HCT116 (cell line): ENCODE data around the gene IFITM5. TPM values are rescaled to one million over a fixed set of nuclear protein-coding genes. Genes with fewer than 3 reads are reported as not detected.

Experiments used
- ATAC-seq: fragments of 200-7000 bp; cut with Tn5 transposase; 2 replicates; pipeline ENCODE4 v1.9.1; 2020; ENCODE audit warnings: mild to moderate bottlenecking, moderate library complexity
- BruUV-seq: library from RNA; stranded (reverse); fragments of 400-500 nt; replicated peaks from 2 replicates; lab custom pipeline; 2021; lab: Mats Ljungman, UMichigan
- CTCF ChIA-PET: fragments of 300-600 bp; sonication (Branson Sonifier 250); formaldehyde crosslinking; loops from one replicate; lab custom pipeline; 2021; ENCODE audit warnings: antibody characterized with exemption; lab: Charles Lee
- POLR2A ChIA-PET: fragments of 300-600, 350-600 bp; sonication (Branson Sonifier 250); formaldehyde crosslinking; loops from one replicate; lab custom pipeline; 2021; ENCODE audit warnings: antibody characterized with exemption; lab: Charles Lee
- RAD21 ChIA-PET, 2 experiments: fragments of 300-600 bp; sonication (Branson Sonifier 250); formaldehyde crosslinking; loops; one replicate each; lab custom pipeline; 2023; ENCODE audit warnings: low total read pairs in 2 of 2; ENCODE audit not compliant: uncharacterized antibody in 2 of 2, unreplicated experiment in 2 of 2, low non-redundant PET in 1 of 2; lab: Charles Lee
- DNase-seq: peaks from one replicate; pipeline ENCODE4 v3.0.0-alpha.2; 2010; ENCODE audit warnings: low read depth, low spot score
- H2AFZ ChIP-seq: fragments of 200-600 bp; shearing (Covaris generic), sonication (generic); 2 replicates; pipeline ENCODE4 v1.6.1; 2017; ENCODE audit warnings: low read depth, mixed run types, mixed read lengths, antibody characterized with exemption, low read length; ENCODE audit not compliant: poor library complexity, severe bottlenecking
- H3K27ac ChIP-seq: 2 replicates; pipeline ENCODE4 v1.5.1; 2012; ENCODE audit warnings: low read depth, low read length
- H3K27me3 ChIP-seq: fragments of 200-600 bp; sonication (generic); 2 replicates; pipeline ENCODE4 v1.6.1; 2016; ENCODE audit warnings: mixed run types, low read length, mixed read lengths; ENCODE audit not compliant: insufficient read depth
- H3K36me3 ChIP-seq, 2 experiments: fragments of 200-500 bp in 1 of 2; fragments of 200-600 bp in 1 of 2; sonication (Bioruptor generic) in 1 of 2; sonication (generic) in 1 of 2; 2 replicates each; pipeline versions ENCODE4 v1.5.1 to v1.6.1; 2014 to 2016; ENCODE audit warnings: low read length in 2 of 2, inconsistent platforms in 1 of 2, mixed read lengths in 1 of 2, mixed run types in 1 of 2; ENCODE audit not compliant: insufficient read depth in 2 of 2, control insufficient read depth in 1 of 2
- H3K4me1 ChIP-seq, 2 experiments: fragments of 200-600 bp in 1 of 2; sonication (generic) in 1 of 2; 2 replicates each; pipeline versions ENCODE4 v1.5.1 to v1.6.1; 2012 to 2017; ENCODE audit warnings: low read length in 2 of 2, inconsistent platforms in 1 of 2, mild to moderate bottlenecking in 1 of 2, mixed read lengths in 1 of 2, mixed run types in 1 of 2, moderate library complexity in 1 of 2; ENCODE audit not compliant: insufficient read depth in 2 of 2, control insufficient read depth in 1 of 2
- H3K4me2 ChIP-seq: fragments of 200-600 bp; sonication (generic); 2 replicates; pipeline ENCODE4 v1.6.1; 2017; ENCODE audit warnings: mixed run types, low read length, mixed read lengths
- H3K4me3 ChIP-seq, 2 experiments: fragments of 200-600 bp in 1 of 2; sonication (generic) in 1 of 2; replicated peaks in 1 of 2; 2 replicates each; pipeline ENCODE4 v1.5.1; 2011 to 2016; ENCODE audit warnings: low read length in 2 of 2, control low read depth in 1 of 2, low read depth in 1 of 2, mild to moderate bottlenecking in 1 of 2, mixed read lengths in 1 of 2, mixed run types in 1 of 2
- H3K79me2 ChIP-seq: fragments of 200-600 bp; sonication (generic); 2 replicates; pipeline ENCODE4 v1.6.1; 2017; ENCODE audit warnings: mild to moderate bottlenecking, mixed run types, low read length, moderate library complexity, mixed read lengths; ENCODE audit not compliant: insufficient read depth
- H3K9ac ChIP-seq: fragments of 200-600 bp; sonication (generic); 2 replicates; pipeline ENCODE4 v1.6.1; 2016; ENCODE audit warnings: low read length, mixed read lengths
- H3K9me2 ChIP-seq: fragments of 200-600 bp; sonication (generic), shearing (Covaris generic); 2 replicates; pipeline ENCODE4 v1.6.1; 2017; ENCODE audit warnings: mixed run types, mild to moderate bottlenecking, moderate library complexity; ENCODE audit not compliant: insufficient read depth
- H3K9me3 ChIP-seq, 2 experiments: fragments of 200-500 bp in 1 of 2; fragments of 200-600 bp in 1 of 2; sonication (Bioruptor generic) in 1 of 2; sonication (generic) in 1 of 2; 2 replicates each; pipeline ENCODE4 v1.6.1; 2014 to 2017; ENCODE audit warnings: low read length in 2 of 2, mixed read lengths in 2 of 2, inconsistent platforms in 1 of 2, low read depth in 1 of 2, mild to moderate bottlenecking in 1 of 2, mixed run types in 1 of 2, moderate library complexity in 1 of 2; ENCODE audit not compliant: control insufficient read depth in 1 of 2, insufficient read depth in 1 of 2
- H4K20me1 ChIP-seq: fragments of 200-600 bp; sonication (generic), shearing (Covaris generic); 2 replicates; pipeline ENCODE4 v1.6.1; 2017; ENCODE audit warnings: mixed run types, mild to moderate bottlenecking, moderate library complexity; ENCODE audit not compliant: insufficient read depth
- CEBPB ChIP-seq: IDR thresholded peaks from 2 replicates; pipeline ENCODE4 v1.6.1; 2012; ENCODE audit warnings: low read depth
- EGR1 ChIP-seq: IDR thresholded peaks from 2 replicates; pipeline ENCODE4 v1.6.1; 2012; ENCODE audit warnings: low read depth
- ELF1 ChIP-seq: IDR thresholded peaks from 2 replicates; pipeline ENCODE4 v1.6.1; 2012; ENCODE audit warnings: low read depth, borderline replicate concordance
- EZH2 ChIP-seq: fragments of 200-600 bp; sonication (generic); IDR thresholded peaks from 2 replicates; pipeline ENCODE4 v1.6.1; 2017; ENCODE audit warnings: antibody characterized with exemption, mixed run types
- EZH2phosphoT487 ChIP-seq: fragments of 200-600 bp; IDR thresholded peaks from 2 replicates; pipeline ENCODE4 v1.6.1; 2018; ENCODE audit warnings: antibody characterized with exemption, borderline replicate concordance
- FOSL1 ChIP-seq: IDR thresholded peaks from 2 replicates; pipeline ENCODE4 v1.6.1; 2012; ENCODE audit warnings: low read depth
- POLR2A ChIP-seq: IDR thresholded peaks from 2 replicates; pipeline ENCODE4 v1.7.0; 2011; ENCODE audit warnings: borderline replicate concordance; ENCODE audit not compliant: insufficient read depth, insufficient read length; ENCODE audit errors: extremely low read depth
- POLR2AphosphoS5 ChIP-seq: IDR thresholded peaks from 2 replicates; pipeline ENCODE4 v1.6.1; 2011; ENCODE audit warnings: mild to moderate bottlenecking, low read depth, low read length, moderate library complexity
- SIN3A ChIP-seq: IDR thresholded peaks from 2 replicates; pipeline ENCODE4 v1.6.1; 2012; ENCODE audit warnings: low read depth
- TCF7L2 ChIP-seq: IDR thresholded peaks from 2 replicates; pipeline ENCODE4 v1.7.0; 2011; ENCODE audit warnings: borderline replicate concordance, inconsistent platforms; ENCODE audit not compliant: insufficient read depth, insufficient read length; ENCODE audit errors: extremely low read depth
- YY1 ChIP-seq: IDR thresholded peaks from 2 replicates; pipeline ENCODE4 v1.6.1; 2011; ENCODE audit warnings: low read length, low read depth, moderate library complexity, mild to moderate bottlenecking; ENCODE audit not compliant: insufficient replicate concordance; ENCODE audit errors: extremely low read depth
- ZBTB33 ChIP-seq: IDR thresholded peaks from 2 replicates; pipeline ENCODE4 v1.6.1; 2011; ENCODE audit warnings: mild to moderate bottlenecking, low read length, moderate library complexity; ENCODE audit not compliant: insufficient replicate concordance; ENCODE audit errors: extremely low read depth
- ZNF274 ChIP-seq: fragments of 200-500 bp; sonication (Bioruptor generic); IDR thresholded peaks from 2 replicates; pipeline ENCODE4 v1.6.1; 2014; ENCODE audit warnings: mild to moderate bottlenecking, low read depth, low read length, inconsistent platforms
- intact Hi-C: fragments of 100-400 bp; cut with micrococcal nuclease; formaldehyde crosslinking; loops from 2 replicates; pipeline ENCODE4 v1.10.0; 2022
- total RNA-seq: library from RNA; stranded (reverse); gene quantifications from one replicate; pipeline ENCODE4 v1.2.1, GENCODE V29; 2021; ENCODE audit not compliant: unreplicated experiment

The IFITM5 gene
- total RNA-seq, 1 experiment from 2014 or later, result not detected

- no peak overlapping the region for H2AFZ ChIP-seq
- POLR2A ChIA-PET, result interaction anchor here (1.4 kb wide), 1 partner anchor 15 kb away, joined by 4 read pairs; no protein-coding TSS in a partner anchor
- no peaks in the 10 kb centered on the region for H3K9me3 ChIP-seq
- CTCF ChIA-PET, result no interaction called here
- TF ChIP-seq POLR2AphosphoS5 (no peak), EZH2phosphoT487 (no peak), ZNF274 (no peak), TCF7L2 (no peak), EGR1 (no peak), ZBTB33 (no peak), POLR2A (no peak), YY1 (no peak), CEBPB (no peak), FOSL1 (no peak), ELF1 (no peak), EZH2 (no peak), SIN3A (no peak)
- H3K27ac ChIP-seq, result no peak overlapping the region
- RAD21 ChIA-PET, result no interaction called here
- H3K9ac ChIP-seq, result no peak overlapping the region
- ATAC-seq (no peak), DNase-seq (no peak)
- no peaks in the 10 kb centered on the region for H3K36me3 ChIP-seq
- H3K9me2 ChIP-seq, result no peaks in the 10 kb centered on the region
- intact Hi-C loops, result no loop called here
- H3K4me1 ChIP-seq, result no peaks in the 10 kb centered on the region
- H3K4me2 ChIP-seq, result no peak overlapping the region
- no peaks in the 10 kb centered on the region for H4K20me1 ChIP-seq
- no TSS peak for BruUV-seq
- H3K79me2 ChIP-seq, result no peaks in the 10 kb centered on the region
- no peak overlapping the region for H3K4me3 ChIP-seq
- H3K27me3 ChIP-seq, result no peaks in the 10 kb centered on the region
These were observed 40.6 kb upstream of the IFITM5 start for GRCh38 chr11:339963-340362.
